K562 (cell line): ENCODE data around the gene EPS8L1.

Experiments used
- BMI1 ChIP-seq: fragments of 150-350 bp; IDR thresholded peaks from 2 replicates; pipeline ENCODE4 v1.6.1; 2014; ENCODE audit warnings: low read length
- EZH2 ChIP-seq: IDR thresholded peaks from 2 replicates; pipeline ENCODE4 v1.6.1; 2012; ENCODE audit warnings: low read depth, mild to moderate bottlenecking, inconsistent platforms, low read length, borderline replicate concordance
- FOSL1 ChIP-seq: fragments of 200-800 bp; sonication (Bioruptor generic); conservative IDR thresholded peaks from 2 replicates; pipeline ENCODE4 v1.6.1; 2016; ENCODE audit warnings: missing genetic modification characterization, missing compliant biosample characterization
- MAX ChIP-seq: sonication (generic); formaldehyde crosslinking; IDR thresholded peaks from 2 replicates; pipeline ENCODE4 v1.9.0; 2022; ENCODE audit warnings: mild to moderate bottlenecking, missing genetic modification reagents
- PHTF2 ChIP-seq: fragments of 250-450 bp; sonication (Bioruptor Pico); IDR thresholded peaks from 2 replicates; pipeline ENCODE4 v1.5.0; 2021; ENCODE audit warnings: mild to moderate bottlenecking
- TBP ChIP-seq: optimal IDR thresholded peaks from 2 replicates; pipeline ENCODE3; 2011; ENCODE audit warnings: low read depth, low read length, improper control_type of control experiment
- ZC3H8 ChIP-seq: fragments of 450-650 bp; IDR thresholded peaks from 2 replicates; pipeline ENCODE4 v1.6.1; 2017

GRCh38 chr19:55048446-55048845 is 27.2 kb upstream of the EPS8L1 start:
- TF ChIP-seq MAX (no peak), PHTF2 (CRISPR knock-in tag) (no peak), TBP (no peak), BMI1 (no peak), FOSL1 (no peak), ZC3H8 (no peak), EZH2 (no peak)
